CD4-positive, alpha-beta T cell treated with Interleukin-17A for 1 hour (primary cell): ENCODE results near the gene SERP2.

Experiments
- DNase-seq: peaks from one replicate; pipeline ENCODE4 v3.0.0-alpha.2; 2020

The SERP2 gene

GRCh38 chr13:44437356-44438233, 64.0 kb downstream of the SERP2 start:
- DNase-seq: peak; percentile 71

- no peak for DNase-seq
These were observed 64.6 kb downstream of the SERP2 start for GRCh38 chr13:44438234-44438579.

GRCh38 chr13:44439452-44440024, 65.9 kb downstream of the SERP2 start:
- no peak for DNase-seq

- no peak for DNase-seq
These were observed 66.5 kb downstream of the SERP2 start for GRCh38 chr13:44440046-44440608.
